ENCODE results near the gene AMMECR1.
"Not testable (repeated sequence)": the region's sequence is repeated elsewhere in the genome, so short reads cannot be mapped to it uniquely, and the experiment has no call there.

The AMMECR1 gene

GRCh38 chrX:110258552-110258951 is 59.3 kb downstream of the AMMECR1 start:
- DNase-seq (ENCODE audit: low read depth in 1 of 2, low spot score in 1 of 2) = no peak

- no peak for DNase-seq (ENCODE audit: low read depth in 1 of 2, low spot score in 1 of 2)
Observed at GRCh38 chrX:110257889-110258288, 60.0 kb downstream of the AMMECR1 start.

- no peak for DNase-seq (ENCODE audit: low read depth in 1 of 2, low spot score in 1 of 2)
Observed at GRCh38 chrX:110252711-110253110, 65.2 kb downstream of the AMMECR1 start.

- DNase-seq (ENCODE audit: low read depth in 1 of 2, low spot score in 1 of 2) = no peak
Observed at GRCh38 chrX:110251961-110252360, 65.9 kb downstream of the AMMECR1 start.

- DNase-seq (ENCODE audit: low read depth in 1 of 2, low spot score in 1 of 2) = no peak
Observed at GRCh38 chrX:110251526-110251925, 66.4 kb downstream of the AMMECR1 start.

- DNase-seq (ENCODE audit: low read depth in 1 of 2, low spot score in 1 of 2) = no peak
Observed at GRCh38 chrX:110250847-110251246, 67.0 kb downstream of the AMMECR1 start.

- no peak for DNase-seq (ENCODE audit: low read depth in 1 of 2, low spot score in 1 of 2)
Observed at GRCh38 chrX:110248578-110248977, 69.3 kb downstream of the AMMECR1 start.

- DNase-seq (ENCODE audit: low read depth in 1 of 2, low spot score in 1 of 2) = no peak
Observed at GRCh38 chrX:110245011-110245410, 72.9 kb downstream of the AMMECR1 start.

GRCh38 chrX:110242371-110242770 is 75.5 kb downstream of the AMMECR1 start:
- DNase-seq (ENCODE audit: low read depth in 1 of 2, low spot score in 1 of 2) = no peak

GRCh38 chrX:110241816-110242215 is 76.1 kb downstream of the AMMECR1 start:
- DNase-seq (ENCODE audit: low read depth in 1 of 2, low spot score in 1 of 2) = no peak

- DNase-seq (ENCODE audit: low read depth in 1 of 2, low spot score in 1 of 2) = peak; percentile 6 to 22
Observed at GRCh38 chrX:110238259-110238658, 79.6 kb downstream of the AMMECR1 start.

- DNase-seq (ENCODE audit: low read depth in 1 of 2, low spot score in 1 of 2) = not testable (repeated sequence)
Observed at GRCh38 chrX:110231485-110231884, 86.4 kb downstream of the AMMECR1 start.

GRCh38 chrX:110229497-110230111 is 88.3 kb downstream of the AMMECR1 start:
- DNase-seq (ENCODE audit: low read depth in 1 of 2, low spot score in 1 of 2) = peak; percentile 62 to 70

GRCh38 chrX:110228453-110228852 is 89.4 kb downstream of the AMMECR1 start:
- DNase-seq (ENCODE audit: low read depth in 1 of 2, low spot score in 1 of 2) = no peak

GRCh38 chrX:110226931-110227330 is 91.0 kb downstream of the AMMECR1 start:
- no peak for DNase-seq (ENCODE audit: low read depth in 1 of 2, low spot score in 1 of 2)

GRCh38 chrX:110224926-110225617 is 92.8 kb downstream of the AMMECR1 start:
- no peak for DNase-seq (ENCODE audit: low read depth in 1 of 2, low spot score in 1 of 2)

- DNase-seq (ENCODE audit: low read depth in 1 of 2, low spot score in 1 of 2) = no peak
Observed at GRCh38 chrX:110222497-110223257, 95.2 kb downstream of the AMMECR1 start.

GRCh38 chrX:110219920-110220319 is 98.0 kb downstream of the AMMECR1 start:
- DNase-seq (ENCODE audit: low read depth in 1 of 2, low spot score in 1 of 2) = no peak

- no peak for DNase-seq (ENCODE audit: low read depth in 1 of 2, low spot score in 1 of 2)
Observed at GRCh38 chrX:110218591-110218990, 99.3 kb downstream of the AMMECR1 start.

GRCh38 chrX:110216027-110216426 is 101.9 kb downstream of the AMMECR1 start:
- DNase-seq (ENCODE audit: low read depth in 1 of 2, low spot score in 1 of 2) = no peak

- DNase-seq (ENCODE audit: low read depth in 1 of 2, low spot score in 1 of 2) = no peak
Observed at GRCh38 chrX:110215411-110215810, 102.5 kb downstream of the AMMECR1 start.

GRCh38 chrX:110214684-110215083 is 103.2 kb downstream of the AMMECR1 start:
- no peak for DNase-seq (ENCODE audit: low read depth in 1 of 2, low spot score in 1 of 2)

Measured in activated T-helper 1 cell treated with anti-CD3 and anti-CD28 coated beads, Interleukin-2, amount 50 U/mL, for 16 hours (primary cell).